Stomach (tissue), 9 donors: Measurements from ENCODE around the gene ZNF527. TPM values are rescaled to one million over a fixed set of nuclear protein-coding genes. Genes with fewer than 3 reads are reported as not detected.
"Not testable (repeated sequence)": the region's sequence is repeated elsewhere in the genome, so short reads cannot be mapped to it uniquely, and the experiment has no call there.

Experiments used
- DNase-seq, 2 donors: peaks; one replicate each; pipeline versions ENCODE4 v3.0.0 to v3.0.0-alpha.2; 2013 to 2019
- H3K27ac ChIP-seq, 5 donors: fragments of 200-600 bp in 4 of 5; sonication (generic) in 4 of 5; one replicate each; pipeline ENCODE4 v1.5.1; 2013 to 2019; ENCODE audit warnings: mild to moderate bottlenecking in 1 of 5, moderate library complexity in 1 of 5
- H3K27me3 ChIP-seq, 3 donors: fragments of 200-600 bp; sonication (generic); one replicate each; pipeline ENCODE4 v1.5.1; 2017 to 2019; ENCODE audit warnings: mixed run types in 1 of 3
- H3K36me3 ChIP-seq, 4 donors: fragments of 200-600 bp; sonication (generic); 1 replicate in 3 of 4; 2 replicates in 1 of 4; pipeline ENCODE4 v1.5.1; 2016 to 2019
- H3K4me1 ChIP-seq, 4 donors: fragments of 200-600 bp; sonication (generic); one replicate each; pipeline ENCODE4 v1.5.1; 2016 to 2019
- H3K4me3 ChIP-seq, 4 donors: fragments of 200-600 bp; sonication (generic) in 3 of 4; one replicate each; pipeline ENCODE4 v1.5.1; 2016 to 2019; ENCODE audit warnings: mild to moderate bottlenecking in 1 of 4
- H3K9me3 ChIP-seq, 4 donors: fragments of 200-600 bp; sonication (generic); one replicate each; pipeline ENCODE4 v1.5.1; 2016 to 2019
- EP300 ChIP-seq: sonication (generic); formaldehyde crosslinking; IDR thresholded peaks from one replicate; pipeline ENCODE4 v1.6.1; 2017; ENCODE audit warnings: antibody characterized with exemption
- POLR2A ChIP-seq, 4 donors: fragments of 450-650 bp; IDR thresholded peaks; one replicate each; pipeline ENCODE4 v1.6.1; 2016; ENCODE audit warnings: antibody characterized with exemption in 4 of 4, control low read depth in 2 of 4, mild to moderate bottlenecking in 1 of 4, moderate library complexity in 1 of 4
- POLR2AphosphoS5 ChIP-seq, 3 donors: sonication (generic); formaldehyde crosslinking; IDR thresholded peaks; one replicate each; pipeline ENCODE4 v1.6.1; 2016; ENCODE audit warnings: antibody characterized with exemption in 3 of 3
- WGBS, 5 donors: extraction: QIAGEN DNeasy Blood & Tissue Kit in 3 of 5; methylation state at CpG; one replicate each; pipeline versions ENCODE4 v1.1.5 to v1.1.7; 2013 to 2018; 5-methylcytosine and 5-hydroxymethylcytosine counted together
- intact Hi-C: fragments of 100-400 bp; cut with DNase I; formaldehyde crosslinking; loops from one replicate; pipeline ENCODE4 v1.15.1; 2023; ENCODE audit warnings: low total_unique reads
- polyA plus RNA-seq, 3 donors: library from polyadenylated mRNA; stranded (reverse); fragments of 200-250 nt; gene quantifications; one replicate each; pipeline ENCODE4 v1.2.3, GENCODE V29; 2013
- total RNA-seq, 5 donors: library from RNA; depleted of rRNA; stranded (reverse); fragments of >200 nt; gene quantifications; one replicate each; pipeline versions ENCODE4 v1.1.0 to v1.2.3, GENCODE V29; 2014 to 2016
- TF ChIP-seq, protein P1 (sequence below), 7 experiments: fragments of 450-650 bp in 4 of 7; fragments of 200-600 bp in 3 of 7; sonication (generic) in 3 of 7; IDR thresholded peaks; one replicate each; pipeline ENCODE4 v1.5.1; 2016 to 2019; ENCODE audit warnings: antibody characterized with exemption in 7 of 7, control low read depth in 2 of 7, mild to moderate bottlenecking in 1 of 7
- donor health status: healthy with polysubstance abuse.
- donor health status: Bipolar disorder and iron deficiency.
- donor health status: healthy.

ZNF527 gene
- total and polyA plus RNA-seq, 8 donors, result 2.3 to 20.6 (median 4.9) TPM

GRCh38 chr19:37353968-37354367 is 16.9 kb upstream of the ZNF527 start:
- no peak overlapping the region for H3K4me3 ChIP-seq
- peaks cover 0 to 53% (median 22%) of the 10 kb centered on the region in 4 donors for H3K9me3 ChIP-seq
- peaks cover 30 to 94% (median 91%) of the 10 kb centered on the region in 4 donors for H3K36me3 ChIP-seq
- intact Hi-C loops, result no loop called here
- H3K27me3 ChIP-seq, result no peaks in the 10 kb centered on the region
- TF ChIP-seq POLR2A (IDR thresholded peaks at IDR 0.05), result no peak
- no peak for TF ChIP-seq POLR2AphosphoS5 (IDR thresholded peaks at IDR 0.05)
- no peak for TF ChIP-seq EP300
- no peak for DNase-seq
- no peaks in the 10 kb centered on the region for H3K4me1 ChIP-seq
- H3K27ac ChIP-seq, result no peak overlapping the region

DNA sequence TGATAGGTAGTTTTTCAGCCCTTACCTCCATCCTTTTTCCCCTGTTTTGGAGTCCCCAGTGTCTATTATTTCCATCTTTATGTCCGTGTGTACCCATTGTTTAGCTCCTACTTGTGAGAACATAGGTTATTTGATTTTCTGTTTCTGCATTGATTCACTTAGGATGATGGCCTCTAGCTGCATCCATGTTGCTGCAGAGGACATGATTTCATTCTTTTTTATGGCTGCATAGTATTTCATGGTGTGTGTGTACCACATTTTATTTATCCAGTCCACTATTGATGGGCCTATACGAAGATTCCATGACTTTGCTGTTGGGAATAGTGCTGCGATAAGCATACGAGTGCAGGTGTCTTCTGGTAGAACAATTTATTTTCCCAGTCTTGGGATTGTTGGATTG is 15.0 kb upstream of the ZNF527 start:
- intact Hi-C loops, result no loop called here
- no peak overlapping the region for H3K27ac ChIP-seq
- WGBS, 5 donors, result 94 to 99% (median 98%) methylated on average over 4 of the region's 4 CpGs
- H3K4me3 ChIP-seq, result no peak overlapping the region
- DNase-seq, result no peak
- peaks cover 0 to 55% (median 24%) of the 10 kb centered on the region in 4 donors for H3K9me3 ChIP-seq
- H3K4me1 ChIP-seq, result no peaks in the 10 kb centered on the region
- H3K36me3 ChIP-seq, result peaks cover 38 to 94% (median 92%) of the 10 kb centered on the region in 4 donors
- no peak for TF ChIP-seq POLR2A (IDR thresholded peaks at IDR 0.05)
- no peak for TF ChIP-seq POLR2AphosphoS5 (IDR thresholded peaks at IDR 0.05)
- H3K27me3 ChIP-seq, result no peaks in the 10 kb centered on the region

GRCh38 chr19:37361994-37362393 is 8.9 kb upstream of the ZNF527 start:
- DNase-seq, result peak in 1 of 2 donors; percentile 23
- TF ChIP-seq, protein P1, sequence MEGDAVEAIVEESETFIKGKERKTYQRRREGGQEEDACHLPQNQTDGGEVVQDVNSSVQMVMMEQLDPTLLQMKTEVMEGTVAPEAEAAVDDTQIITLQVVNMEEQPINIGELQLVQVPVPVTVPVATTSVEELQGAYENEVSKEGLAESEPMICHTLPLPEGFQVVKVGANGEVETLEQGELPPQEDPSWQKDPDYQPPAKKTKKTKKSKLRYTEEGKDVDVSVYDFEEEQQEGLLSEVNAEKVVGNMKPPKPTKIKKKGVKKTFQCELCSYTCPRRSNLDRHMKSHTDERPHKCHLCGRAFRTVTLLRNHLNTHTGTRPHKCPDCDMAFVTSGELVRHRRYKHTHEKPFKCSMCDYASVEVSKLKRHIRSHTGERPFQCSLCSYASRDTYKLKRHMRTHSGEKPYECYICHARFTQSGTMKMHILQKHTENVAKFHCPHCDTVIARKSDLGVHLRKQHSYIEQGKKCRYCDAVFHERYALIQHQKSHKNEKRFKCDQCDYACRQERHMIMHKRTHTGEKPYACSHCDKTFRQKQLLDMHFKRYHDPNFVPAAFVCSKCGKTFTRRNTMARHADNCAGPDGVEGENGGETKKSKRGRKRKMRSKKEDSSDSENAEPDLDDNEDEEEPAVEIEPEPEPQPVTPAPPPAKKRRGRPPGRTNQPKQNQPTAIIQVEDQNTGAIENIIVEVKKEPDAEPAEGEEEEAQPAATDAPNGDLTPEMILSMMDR (IDR thresholded peaks at IDR 0.05), result no peak
- TF ChIP-seq EP300 (no peak), POLR2A (IDR thresholded peaks at IDR 0.05) (no peak), POLR2AphosphoS5 (IDR thresholded peaks at IDR 0.05) (no peak)
- no peaks in the 10 kb centered on the region for H3K27me3 ChIP-seq
- H3K4me3 ChIP-seq, result no peak overlapping the region
- no peaks in the 10 kb centered on the region for H3K4me1 ChIP-seq
- intact Hi-C loops, result no loop called here
- H3K9me3 ChIP-seq, result peaks cover 14 to 71% (median 45%) of the 10 kb centered on the region in 4 donors
- peaks cover 51 to 83% (median 77%) of the 10 kb centered on the region in 4 donors for H3K36me3 ChIP-seq
- H3K27ac ChIP-seq, result no peak overlapping the region
- WGBS, 5 donors, result 74 to 90% (median 78%) methylated on average over 1 of the region's 1 CpG

DNA sequence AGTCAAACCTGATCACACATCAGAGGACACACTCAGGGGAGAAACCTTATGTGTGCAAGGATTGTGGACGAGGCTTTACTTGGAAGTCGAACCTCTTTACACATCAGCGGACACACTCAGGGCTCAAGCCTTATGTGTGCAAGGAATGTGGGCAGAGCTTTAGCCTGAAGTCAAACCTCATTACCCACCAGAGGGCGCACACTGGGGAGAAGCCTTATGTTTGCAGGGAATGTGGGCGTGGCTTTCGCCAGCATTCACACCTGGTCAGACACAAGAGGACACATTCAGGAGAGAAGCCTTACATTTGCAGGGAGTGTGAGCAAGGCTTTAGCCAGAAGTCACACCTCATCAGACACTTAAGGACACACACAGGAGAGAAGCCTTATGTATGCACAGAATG is 8.2 kb upstream of the ZNF527 start:
- Histone ChIP-seq H3K36me3 (peaks cover 48 to 75% (median 69%) of the 10 kb centered on the region in 4 donors), H3K9me3 (peaks cover 14 to 63% (median 40%) of the 10 kb centered on the region in 4 donors), H3K27me3 (no peaks in the 10 kb centered on the region), H3K27ac (no peak overlapping the region), H3K4me1 (no peaks in the 10 kb centered on the region), H3K4me3 (no peak overlapping the region)
- TF ChIP-seq POLR2A (IDR thresholded peaks at IDR 0.05) (no peak), POLR2AphosphoS5 (IDR thresholded peaks at IDR 0.05) (no peak)
- TF ChIP-seq, protein P1 (IDR thresholded peaks at IDR 0.05), result no peak
- DNase-seq, result peak in 1 of 2 donors; percentile 18
- 90 to 96% (median 92%) methylated on average over 6 of the region's 6 CpGs for WGBS, 5 donors
- intact Hi-C loops, result no loop called here

DNA sequence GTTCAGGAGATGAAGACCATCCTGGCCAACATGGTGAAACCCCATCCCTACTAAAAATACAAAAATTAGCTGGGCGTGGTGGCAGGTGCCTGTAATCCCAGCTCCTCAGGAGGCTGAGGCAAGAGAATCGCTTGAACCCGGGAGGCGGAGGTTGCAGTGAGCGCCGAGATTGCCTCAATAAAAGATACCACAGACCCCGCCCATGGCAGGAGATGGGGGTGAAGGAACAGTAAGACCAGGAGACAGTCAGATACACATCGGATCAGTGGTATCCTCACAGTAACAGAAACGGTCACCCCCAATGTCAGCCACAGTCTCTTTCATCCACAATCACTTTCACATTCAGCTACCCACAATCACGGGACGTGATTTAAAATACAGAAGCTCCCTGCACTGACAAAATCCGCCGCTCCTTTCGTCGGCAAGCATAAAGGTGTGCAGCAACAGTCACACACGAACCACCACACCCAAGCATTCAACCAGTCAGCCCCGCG is 466 bp upstream of the ZNF527 start:
- peaks cover 8 to 22% (median 20%) of the 10 kb centered on the region in 4 donors for H3K36me3 ChIP-seq
- peaks cover 3 to 35% (median 18%) of the 10 kb centered on the region in 4 donors for H3K9me3 ChIP-seq
- H3K27me3 ChIP-seq, DNase-seq: not testable (repeated sequence)
- H3K27ac ChIP-seq, result peak overlapping the region; percentile 72 to 90 (median 88)
- peak overlapping the region; percentile 57 to 73 (median 61) for H3K4me3 ChIP-seq
- H3K4me1 ChIP-seq, result peaks cover 3 to 22% (median 10%) of the 10 kb centered on the region in 4 donors
- WGBS, 5 donors, result 5 to 18% (median 8%) methylated on average over 15 to 18 of the region's 18 CpGs
- intact Hi-C loops, result loop anchor here (10.0 kb wide), 1 partner anchor 94 kb away; the partner anchor contains the start of genes ZNF569 and ZNF570

GRCh38 chr19:37389234-37389633 is 18.3 kb downstream of the ZNF527 start:
- H3K4me1 ChIP-seq, result no peaks in the 10 kb centered on the region
- H3K27me3 ChIP-seq, result no peaks in the 10 kb centered on the region
- peaks cover 41 to 64% (median 57%) of the 10 kb centered on the region in 4 donors for H3K36me3 ChIP-seq
- H3K27ac ChIP-seq, result no peak overlapping the region
- DNase-seq, result no peak
- intact Hi-C loops, result no loop called here
- H3K9me3 ChIP-seq, result peaks cover 71 to 100% (median 97%) of the 10 kb centered on the region in 4 donors
- no peak overlapping the region for H3K4me3 ChIP-seq
- TF ChIP-seq EP300 (no peak), POLR2A (IDR thresholded peaks at IDR 0.05) (no peak), POLR2AphosphoS5 (IDR thresholded peaks at IDR 0.05) (no peak)
- TF ChIP-seq, protein P1 (IDR thresholded peaks at IDR 0.05), result no peak
- 95 to 98% (median 98%) methylated on average over 4 of the region's 4 CpGs for WGBS, 5 donors

DNA sequence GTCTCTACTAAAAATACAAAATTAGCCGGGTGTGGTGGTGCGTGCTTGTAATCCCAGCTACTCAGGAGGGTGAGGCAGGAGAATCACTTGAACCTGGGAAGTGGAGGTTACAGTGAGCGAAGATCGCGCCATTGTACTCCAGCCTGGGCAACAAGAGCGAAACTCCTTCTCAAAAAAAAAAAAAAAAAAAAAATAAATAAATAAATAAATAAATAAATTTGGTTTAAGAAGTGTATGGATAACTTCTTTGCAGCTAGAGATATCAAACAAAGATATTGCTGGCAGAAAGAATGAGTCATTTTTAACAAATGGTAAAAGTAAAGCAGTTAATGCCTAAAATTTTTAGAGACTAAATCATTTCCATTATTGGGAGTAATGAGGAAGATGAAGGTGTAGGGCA is 20.5 kb downstream of the ZNF527 start:
- intact Hi-C loops, result not testable (repeated sequence)

More for the DNA sequence above, 20.5 kb downstream of the ZNF527 start:
- peaks cover 27 to 47% (median 35%) of the 10 kb centered on the region in 4 donors for H3K36me3 ChIP-seq
- peaks cover 69 to 100% (median 92%) of the 10 kb centered on the region in 4 donors for H3K9me3 ChIP-seq
- not testable (repeated sequence) for H3K4me3 ChIP-seq, H3K27me3 ChIP-seq, H3K27ac ChIP-seq, H3K4me1 ChIP-seq, DNase-seq
- 96 to 99% (median 99%) methylated on average over 6 of the region's 6 CpGs for WGBS, 5 donors
